RWPE2 (cell line): ENCODE data around the gene PAX7.

ENCODE experiments used
- ATAC-seq: fragments of 200-7000 bp; cut with Tn5 transposase; 3 replicates; pipeline ENCODE4 v1.9.1; 2021; ENCODE audit warnings: low read depth
- DNase-seq: peaks from one replicate; pipeline ENCODE4 v3.0.0-alpha.2; 2020; ENCODE audit warnings: low spot score
- H3K27ac ChIP-seq: fragments of 450-650 bp; 2 replicates; pipeline ENCODE4 v1.5.1; 2017; ENCODE audit warnings: mild to moderate bottlenecking; ENCODE audit not compliant: poor library complexity, severe bottlenecking
- H3K27me3 ChIP-seq: fragments of 250-450 bp; sonication (Bioruptor Pico); 2 replicates; pipeline ENCODE4 v1.5.1; 2021; ENCODE audit warnings: mild to moderate bottlenecking, moderate library complexity; ENCODE audit not compliant: insufficient read depth, poor library complexity, severe bottlenecking
- H3K36me3 ChIP-seq: fragments of 250-450 bp; sonication (Bioruptor Pico); 2 replicates; pipeline ENCODE4 v1.5.1; 2020; ENCODE audit warnings: low read depth, mild to moderate bottlenecking, moderate library complexity
- H3K4me1 ChIP-seq: fragments of 250-450 bp; sonication (Bioruptor Pico); 2 replicates; pipeline ENCODE4 v1.5.1; 2021; ENCODE audit warnings: mild to moderate bottlenecking, moderate library complexity; ENCODE audit not compliant: insufficient read depth, poor library complexity, severe bottlenecking
- H3K4me3 ChIP-seq: fragments of 250-450 bp; sonication (Bioruptor Pico); 2 replicates; pipeline ENCODE4 v1.5.1; 2021; ENCODE audit warnings: mild to moderate bottlenecking, moderate library complexity; ENCODE audit not compliant: severe bottlenecking
- H3K9me3 ChIP-seq: fragments of 250-450 bp; sonication (Bioruptor Pico); 2 replicates; pipeline ENCODE4 v1.5.1; 2021; ENCODE audit warnings: mild to moderate bottlenecking, moderate library complexity; ENCODE audit not compliant: severe bottlenecking
- CTCF ChIP-seq: fragments of 450-650 bp; IDR thresholded peaks from one replicate; pipeline ENCODE4 v1.5.1; 2017; ENCODE audit warnings: mild to moderate bottlenecking, moderate library complexity; ENCODE audit not compliant: poor library complexity, severe bottlenecking

Gene PAX7

GRCh38 chr1:18619467-18619835, 11.2 kb upstream of the PAX7 start:
- Histone ChIP-seq H3K27ac (no peak overlapping the region), H3K36me3 (no peaks in the 10 kb centered on the region), H3K4me3 (no peak overlapping the region), H3K27me3 (peaks cover 6% of the 10 kb centered on the region), H3K4me1 (no peaks in the 10 kb centered on the region), H3K9me3 (no peaks in the 10 kb centered on the region)
- DNase-seq (no peak), ATAC-seq (no peak)
- TF ChIP-seq CTCF = no peak

- no peak for TF ChIP-seq CTCF
- Histone ChIP-seq H3K9me3 (no peaks in the 10 kb centered on the region), H3K27ac (no peak overlapping the region), H3K36me3 (no peaks in the 10 kb centered on the region), H3K4me3 (no peak overlapping the region), H3K4me1 (no peaks in the 10 kb centered on the region), H3K27me3 (peaks cover 87% of the 10 kb centered on the region)
- no peak for DNase-seq
- ATAC-seq = no peak
These were observed 2.1 kb upstream of the PAX7 start for GRCh38 chr1:18628511-18628910.

- ATAC-seq = no peak
- DNase-seq = no peak
- Histone ChIP-seq H3K27me3 (peaks cover 93% of the 10 kb centered on the region), H3K27ac (no peak overlapping the region), H3K36me3 (no peaks in the 10 kb centered on the region), H3K9me3 (no peaks in the 10 kb centered on the region), H3K4me3 (no peak overlapping the region), H3K4me1 (no peaks in the 10 kb centered on the region)
- TF ChIP-seq CTCF = no peak
These were observed 761 bp upstream of the PAX7 start for GRCh38 chr1:18629659-18630510.

- Histone ChIP-seq H3K9me3 (no peaks in the 10 kb centered on the region), H3K4me3 (no peak overlapping the region), H3K4me1 (no peaks in the 10 kb centered on the region), H3K27me3 (peaks cover 96% of the 10 kb centered on the region), H3K36me3 (no peaks in the 10 kb centered on the region), H3K27ac (no peak overlapping the region)
- no peak for ATAC-seq
- TF ChIP-seq CTCF = no peak
- no peak for DNase-seq
These were observed 1.0 kb downstream of the PAX7 start for GRCh38 chr1:18631496-18632217.

- Histone ChIP-seq H3K4me1 (no peaks in the 10 kb centered on the region), H3K27ac (no peak overlapping the region), H3K9me3 (no peaks in the 10 kb centered on the region), H3K4me3 (no peak overlapping the region), H3K36me3 (no peaks in the 10 kb centered on the region), H3K27me3 (peaks cover 99% of the 10 kb centered on the region)
- ATAC-seq = no peak
- no peak for DNase-seq
- TF ChIP-seq CTCF = no peak
These were observed 1.6 kb downstream of the PAX7 start for GRCh38 chr1:18632218-18632588.
